GM12873 (cell line): ENCODE data around the gene SLC35C1.
A peak's percentile ranks its signal among the peaks of the same experiment; 100 is the strongest.

ENCODE experiments used
- CTCF ChIP-seq: IDR thresholded peaks from 2 replicates; pipeline ENCODE4 v1.5.1; 2012; ENCODE audit warnings: low read depth, mild to moderate bottlenecking, moderate library complexity, low read length, control low read depth; ENCODE audit not compliant: insufficient read depth; ENCODE audit errors: missing control alignments

SLC35C1 gene

GRCh38 chr11:45830596-45830995, 25.6 kb downstream of the SLC35C1 start:
- TF ChIP-seq CTCF, result no peak

- TF ChIP-seq CTCF, result no peak
Observed at GRCh38 chr11:45832811-45833441, 28.0 kb downstream of the SLC35C1 start.

GRCh38 chr11:45833761-45834160, 28.8 kb downstream of the SLC35C1 start:
- TF ChIP-seq CTCF, result no peak

- no peak for TF ChIP-seq CTCF
Observed at GRCh38 chr11:45834298-45834756, 29.4 kb downstream of the SLC35C1 start.

- no peak for TF ChIP-seq CTCF
Observed at GRCh38 chr11:45839204-45839603, 34.3 kb downstream of the SLC35C1 start.

GRCh38 chr11:45843158-45843924, 38.4 kb downstream of the SLC35C1 start:
- TF ChIP-seq CTCF, result peak; percentile 91

GRCh38 chr11:45844822-45845578, 40.1 kb downstream of the SLC35C1 start:
- TF ChIP-seq CTCF, result no peak
